ENCODE measurements around the gene ANO3.

Gene ANO3

DNA sequence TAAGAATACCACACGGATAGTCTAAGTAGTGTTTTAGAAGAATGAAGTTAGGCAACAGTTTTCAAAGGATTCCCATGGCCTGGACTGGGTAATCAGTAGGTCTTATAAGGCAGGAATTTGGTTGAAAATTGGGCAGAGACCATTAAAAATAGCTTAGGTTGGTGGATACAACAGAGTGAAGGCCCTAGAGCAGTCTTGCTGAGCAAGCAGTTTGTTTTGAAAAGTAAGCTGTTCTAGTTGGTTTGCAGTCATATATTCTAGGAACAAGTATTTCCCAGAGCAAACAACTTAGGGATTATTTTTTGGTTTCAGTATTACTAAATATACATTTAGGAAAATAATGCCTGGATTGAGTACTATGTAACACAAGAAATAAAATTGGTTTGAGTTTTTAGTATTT, 175.3 kb downstream of the ANO3 start:
- DNase-seq = no peak

DNA sequence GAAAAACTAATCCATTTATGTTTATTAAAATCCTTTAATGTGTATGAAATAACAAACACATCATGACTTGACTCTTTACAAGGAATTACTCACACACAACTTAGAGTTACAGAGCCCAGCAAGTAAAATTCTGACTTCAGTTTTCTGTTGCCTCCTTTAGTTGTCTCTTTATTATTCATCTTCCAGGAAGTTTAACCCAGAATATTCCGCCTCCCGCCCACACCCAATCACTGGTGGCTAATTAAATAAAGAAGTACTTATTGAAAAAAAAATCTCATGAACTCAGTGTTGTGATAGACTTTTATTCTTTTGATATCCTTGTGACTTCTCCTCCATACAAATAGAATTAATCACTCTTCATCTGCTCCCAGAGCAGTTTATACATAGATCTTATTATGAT, 178.2 kb downstream of the ANO3 start:
- no peak for DNase-seq

DNA sequence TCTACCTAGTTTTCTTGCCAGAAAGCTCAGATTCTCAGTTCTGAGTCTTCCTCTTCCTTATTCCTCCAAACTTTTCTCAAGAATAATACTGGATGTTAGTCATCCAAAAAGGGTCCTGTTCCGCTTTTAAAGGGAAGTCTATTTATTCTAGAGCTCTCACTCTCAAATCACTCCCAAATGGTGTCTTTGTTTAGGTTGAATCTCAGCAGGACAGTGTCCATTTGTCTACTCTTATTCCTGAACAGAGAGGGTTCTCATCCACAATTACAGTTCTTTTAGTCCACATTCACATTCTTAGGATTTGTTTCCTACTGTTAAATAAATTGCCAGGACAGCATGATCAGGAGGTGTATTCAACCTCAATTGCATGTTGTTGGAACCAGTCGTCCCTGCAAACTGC, 178.8 kb downstream of the ANO3 start:
- DNase-seq = no peak

DNA sequence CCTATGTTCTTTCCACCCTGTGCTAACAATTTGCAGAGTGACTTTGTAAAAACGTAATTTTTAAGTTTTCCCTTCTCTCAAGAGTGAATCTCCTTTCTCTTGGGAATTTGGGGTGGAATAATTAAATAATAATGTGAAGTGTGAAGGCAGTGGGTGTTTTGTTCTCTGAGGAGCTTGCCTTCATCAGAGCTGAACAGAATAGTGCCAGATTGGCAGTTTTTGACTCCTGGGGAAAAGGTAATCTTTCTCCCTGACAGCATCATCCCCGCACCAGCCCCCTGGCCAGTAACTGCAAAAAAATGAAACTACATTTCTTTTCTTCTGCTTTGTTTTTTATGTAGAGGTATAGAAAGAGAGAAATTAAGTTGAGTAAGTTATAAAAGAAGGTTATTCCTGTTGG, 180.3 kb downstream of the ANO3 start:
- no peak for DNase-seq

DNA sequence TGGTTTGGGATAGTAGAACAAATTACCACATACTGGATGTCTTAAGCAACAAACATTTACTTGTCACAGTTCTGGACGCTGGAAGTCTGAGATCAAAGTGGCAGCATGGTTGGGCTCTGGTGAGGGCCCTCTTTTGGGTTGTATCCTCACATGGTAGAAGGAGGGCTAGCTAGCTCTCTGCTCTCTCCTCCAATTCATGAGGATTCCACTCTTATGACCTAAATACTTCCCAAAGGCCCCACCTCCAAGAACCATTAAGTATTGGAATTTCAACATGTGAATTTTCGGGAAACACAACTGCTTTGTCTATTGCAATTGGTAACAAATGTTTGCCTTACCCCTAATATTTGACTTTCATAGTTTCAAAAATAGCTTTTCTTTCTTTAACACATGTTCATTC, 187.5 kb downstream of the ANO3 start:
- DNase-seq = no peak

DNA sequence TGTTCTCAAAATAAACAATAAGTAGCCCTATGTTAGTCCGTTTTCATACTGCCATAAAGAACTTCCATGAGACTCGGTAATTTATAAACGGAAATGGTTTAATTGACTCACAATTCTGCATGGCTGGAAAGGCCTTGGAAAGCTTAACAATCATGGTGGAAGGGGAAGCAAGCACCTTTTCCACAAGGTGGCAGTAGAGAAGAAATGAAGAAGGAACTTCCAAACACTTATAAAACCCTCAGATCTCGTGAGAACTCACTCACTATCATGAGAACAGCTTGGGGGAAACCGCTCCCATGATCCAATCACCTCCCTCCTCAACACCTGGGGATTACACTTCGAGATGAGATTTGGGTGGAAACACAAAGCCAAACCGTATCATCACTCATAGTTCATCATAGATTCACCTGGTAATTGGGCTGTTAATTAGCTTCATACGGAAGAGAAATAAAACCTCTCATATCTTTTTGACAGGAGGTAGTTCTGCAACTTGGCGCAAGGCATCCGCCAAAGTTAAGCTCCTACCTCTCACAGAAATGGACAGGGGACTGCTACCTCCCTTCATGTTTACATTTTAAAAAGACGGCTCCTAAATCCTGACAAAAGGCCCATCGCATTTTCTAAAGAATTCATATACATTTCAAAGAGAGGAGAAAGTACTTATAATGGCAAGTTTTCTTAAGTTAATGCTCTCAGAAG, 191.1 kb downstream of the ANO3 start:
- DNase-seq = peak in 3 of 4 experiments; percentile 2 to 12 (median 10)

DNA sequence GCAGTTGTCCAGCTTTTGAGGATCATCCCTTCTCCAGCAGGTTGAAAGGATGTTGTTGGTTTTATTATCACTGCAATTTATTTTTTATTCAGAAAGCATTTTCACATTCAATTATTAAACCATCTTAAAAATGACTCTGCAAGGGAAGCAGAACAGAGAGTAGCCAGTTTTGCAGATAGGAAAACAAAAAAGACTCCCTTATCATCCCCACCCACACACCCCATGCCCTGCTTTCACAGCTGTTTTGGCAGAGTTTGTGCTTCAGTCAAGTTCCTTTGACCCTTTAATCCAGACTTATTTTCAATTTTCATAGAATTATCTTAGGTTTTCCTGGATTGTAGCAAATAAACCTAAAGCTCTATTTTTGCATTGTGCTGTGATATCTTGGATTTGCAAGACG, 195.8 kb downstream of the ANO3 start:
- DNase-seq = no peak

DNA sequence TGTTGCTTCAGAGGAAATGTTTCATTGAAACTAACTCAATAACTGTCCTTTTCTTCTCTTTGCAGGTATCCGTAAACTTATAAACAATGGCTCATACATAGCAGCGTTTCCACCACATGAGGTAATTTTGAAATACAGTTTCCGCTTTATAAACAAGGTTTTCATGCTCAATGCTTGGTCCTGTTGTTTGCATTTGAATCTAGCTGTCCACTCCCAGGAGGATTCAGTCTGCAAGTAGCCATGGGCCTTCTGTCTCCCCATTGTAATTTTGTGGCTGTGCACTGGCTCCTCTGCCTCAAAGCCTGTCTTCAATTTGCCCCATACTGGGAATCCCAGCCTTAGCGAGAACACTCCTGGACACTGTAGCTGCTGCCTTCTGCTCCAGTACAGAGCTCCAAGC, 205.4 kb downstream of the ANO3 start:
- no peak for DNase-seq

DNA sequence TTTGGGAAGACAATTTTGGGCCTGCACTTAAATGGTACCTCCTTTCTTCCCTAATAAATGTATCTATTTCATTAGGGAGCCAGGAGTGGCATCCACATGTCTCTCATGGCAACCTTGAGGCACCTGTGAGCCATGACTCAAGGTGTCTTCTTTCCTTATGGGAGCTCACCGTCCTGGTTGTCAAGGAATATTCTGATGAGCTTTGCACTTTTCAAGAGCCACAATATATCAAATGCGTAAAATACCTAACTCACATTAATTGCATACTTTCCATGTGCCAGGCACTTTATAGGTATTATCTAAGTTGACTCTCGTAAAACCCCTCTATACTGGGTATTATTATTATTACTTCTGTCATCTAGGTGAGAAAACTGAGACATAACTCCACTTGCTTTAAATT, 207.6 kb downstream of the ANO3 start:
- no peak for DNase-seq

DNA sequence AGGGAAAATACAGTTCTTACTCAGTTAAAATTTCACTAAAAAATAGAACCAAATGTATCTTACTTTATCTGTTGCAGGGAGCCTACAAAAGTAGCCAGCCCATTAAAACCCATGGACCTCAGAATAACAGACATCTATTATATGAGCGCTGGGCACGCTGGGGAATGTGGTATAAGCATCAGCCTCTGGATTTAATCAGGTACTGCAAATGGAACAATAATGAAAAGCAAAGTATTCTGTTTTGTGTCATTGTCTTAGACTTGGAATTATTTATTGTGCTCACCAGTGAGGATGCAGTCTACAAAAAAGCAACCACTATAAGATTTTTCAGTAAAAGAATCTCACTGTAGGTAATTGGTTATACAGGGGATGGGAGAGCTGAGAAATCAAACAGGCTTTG, 209.9 kb downstream of the ANO3 start:
- no peak for DNase-seq

DNA sequence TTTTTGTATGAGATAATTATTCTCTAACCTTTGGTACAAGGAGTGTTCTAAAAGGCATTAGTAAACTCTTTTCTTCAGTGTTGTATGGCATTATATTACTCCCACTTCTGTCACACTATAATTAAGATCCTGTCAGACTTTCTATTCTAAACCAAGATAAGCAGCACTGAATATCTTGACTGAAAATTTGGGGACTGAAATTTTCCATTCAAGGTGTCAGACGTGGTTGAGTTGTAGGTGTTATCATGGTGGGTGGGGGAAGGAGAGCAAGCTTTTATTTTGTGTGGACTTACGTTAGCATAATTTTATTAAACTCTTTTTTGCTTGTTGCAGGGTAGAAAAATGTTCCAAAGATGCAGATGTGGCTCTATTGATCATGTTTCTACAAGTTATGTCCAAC, 217.2 kb downstream of the ANO3 start:
- DNase-seq = no peak

DNA sequence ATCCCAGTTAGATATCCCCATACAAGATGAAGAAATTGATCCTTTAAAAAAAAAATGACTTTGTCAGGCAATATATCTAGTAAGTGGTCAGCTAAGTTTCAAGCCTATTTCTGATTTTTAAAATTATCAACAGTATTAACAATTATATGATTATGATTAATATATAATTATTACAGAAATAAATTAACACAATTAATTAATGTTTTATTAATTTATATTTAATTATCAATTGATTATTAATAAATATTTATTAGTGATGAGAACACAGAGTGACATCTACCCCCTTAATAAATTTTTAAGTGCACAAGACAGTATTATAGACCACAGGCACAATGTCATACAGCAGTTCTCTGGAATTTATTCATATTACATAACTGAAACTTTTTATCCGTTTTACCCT, 218.1 kb downstream of the ANO3 start:
- no peak for DNase-seq

DNA sequence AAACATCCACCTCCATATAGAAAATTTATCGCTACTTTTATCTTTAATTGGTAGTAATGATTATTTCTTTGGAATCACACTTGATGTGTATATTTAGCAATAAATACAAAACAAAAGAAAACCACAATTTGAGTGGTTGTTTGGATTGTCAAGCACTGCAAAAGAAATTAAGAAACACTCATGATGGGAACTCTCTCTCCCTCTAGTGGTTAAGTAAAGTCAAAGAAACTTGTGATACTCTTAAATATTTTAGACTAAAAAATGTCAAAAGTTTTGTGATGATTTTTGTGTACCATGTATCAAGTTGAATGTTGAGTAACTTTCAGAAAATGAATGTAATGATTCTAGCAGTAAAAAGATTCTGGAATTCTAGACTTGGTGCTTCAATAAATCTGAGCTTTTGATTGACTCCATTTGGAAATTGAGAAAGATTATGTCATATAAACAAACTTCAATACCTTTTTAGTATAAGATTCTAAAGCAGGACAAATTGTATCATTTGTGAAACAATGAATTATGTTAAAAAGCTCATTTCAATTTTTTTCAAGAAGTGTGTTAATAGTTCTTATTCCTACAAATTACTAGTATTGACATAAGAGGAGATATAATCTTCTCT, 219.4 kb downstream of the ANO3 start:
- no peak for DNase-seq

DNA sequence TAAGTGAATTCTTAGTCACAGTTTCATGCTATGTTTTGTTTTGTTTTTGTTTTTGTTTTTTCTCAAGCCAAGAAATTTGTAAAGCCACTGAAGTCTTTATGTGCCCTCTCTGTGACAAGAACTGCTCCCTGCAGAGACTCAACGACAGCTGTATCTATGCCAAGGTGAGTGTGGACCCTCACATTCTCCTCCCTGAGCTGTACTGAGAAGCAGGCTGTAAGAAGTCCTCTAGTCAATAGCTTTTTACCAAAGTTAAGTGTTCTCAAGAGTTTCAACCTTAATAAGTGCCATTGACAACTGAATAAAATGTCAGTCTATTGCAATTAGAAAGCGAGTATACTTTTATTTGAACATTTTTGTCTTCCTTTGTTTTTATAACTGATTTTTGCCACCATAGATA, 221.3 kb downstream of the ANO3 start:
- DNase-seq = no peak

DNA sequence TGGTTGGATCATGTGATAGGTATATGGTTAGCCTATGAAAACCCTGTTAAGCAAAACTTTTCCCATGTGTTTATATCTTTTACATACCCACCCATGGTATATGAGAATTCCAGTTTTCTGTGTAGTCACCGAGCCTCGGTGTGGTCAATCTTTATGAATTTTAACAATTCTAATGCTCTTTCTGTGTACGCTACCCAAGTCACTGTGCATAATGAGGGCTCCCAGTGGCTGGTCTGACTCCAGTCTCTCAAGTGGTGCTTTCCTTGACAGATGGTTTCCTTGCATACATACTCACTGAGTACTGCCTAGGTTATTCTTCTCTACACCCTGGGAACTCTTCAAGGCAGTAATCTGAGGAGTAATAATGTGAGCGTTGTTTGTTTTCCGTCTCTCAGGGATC, 222.5 kb downstream of the ANO3 start:
- DNase-seq = no peak

DNA sequence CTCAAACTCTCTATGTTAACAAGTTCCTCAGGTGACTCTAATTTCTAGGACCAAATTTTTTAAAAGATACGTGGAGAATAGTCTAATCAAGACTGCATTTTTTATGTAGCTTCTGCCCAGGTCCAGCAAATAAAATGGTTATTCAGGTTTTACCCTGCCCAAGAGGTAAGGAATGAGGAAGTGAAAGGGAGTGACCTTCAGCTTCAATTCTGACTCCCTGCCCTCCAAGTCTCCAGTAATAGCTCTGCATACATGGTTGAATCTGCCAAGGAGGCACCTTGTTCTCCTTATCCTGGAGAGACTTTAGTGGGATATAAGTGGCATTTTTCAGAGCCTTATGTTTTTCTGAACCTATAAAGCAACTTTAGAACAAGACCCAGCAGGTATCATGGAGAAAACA, 224.7 kb downstream of the ANO3 start:
- DNase-seq = no peak

DNA sequence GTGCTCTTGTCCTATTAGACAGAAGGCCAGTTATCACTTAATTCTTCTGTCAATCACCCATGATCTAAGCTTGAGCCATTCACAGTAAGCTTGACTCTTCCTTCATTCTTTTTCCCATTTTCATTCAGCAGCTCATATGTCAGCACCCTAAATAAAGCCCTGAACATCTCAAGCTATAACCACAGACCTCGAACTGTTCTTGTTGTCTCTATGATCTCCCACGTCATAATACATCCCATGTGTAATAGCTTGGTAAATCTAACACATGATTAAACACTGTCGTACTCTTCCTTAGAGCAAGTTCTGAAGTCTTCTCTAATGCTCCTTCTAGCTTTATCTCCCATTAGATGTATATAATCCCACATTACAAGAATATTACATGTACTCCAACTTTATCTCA, 225.7 kb downstream of the ANO3 start:
- no peak for DNase-seq

DNA sequence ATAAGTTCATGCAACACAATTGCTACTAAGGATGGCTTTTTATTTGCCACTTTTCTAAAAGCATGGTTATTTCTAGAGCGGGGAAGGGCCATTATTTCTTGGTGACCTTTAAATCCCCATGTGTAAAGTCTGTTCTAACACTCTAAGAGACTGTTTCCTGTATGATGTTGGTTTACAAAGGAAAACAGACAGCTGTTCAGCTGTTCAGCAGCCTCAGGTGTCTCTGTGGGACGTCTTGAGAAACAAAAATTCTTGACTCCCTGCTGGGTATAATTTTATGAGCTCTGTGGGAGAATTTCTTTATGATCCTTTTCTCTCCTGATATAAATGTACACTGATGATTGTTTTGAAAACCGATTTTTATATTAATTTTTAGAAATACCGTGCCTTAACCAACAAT, 226.3 kb downstream of the ANO3 start:
- no peak for DNase-seq

DNA sequence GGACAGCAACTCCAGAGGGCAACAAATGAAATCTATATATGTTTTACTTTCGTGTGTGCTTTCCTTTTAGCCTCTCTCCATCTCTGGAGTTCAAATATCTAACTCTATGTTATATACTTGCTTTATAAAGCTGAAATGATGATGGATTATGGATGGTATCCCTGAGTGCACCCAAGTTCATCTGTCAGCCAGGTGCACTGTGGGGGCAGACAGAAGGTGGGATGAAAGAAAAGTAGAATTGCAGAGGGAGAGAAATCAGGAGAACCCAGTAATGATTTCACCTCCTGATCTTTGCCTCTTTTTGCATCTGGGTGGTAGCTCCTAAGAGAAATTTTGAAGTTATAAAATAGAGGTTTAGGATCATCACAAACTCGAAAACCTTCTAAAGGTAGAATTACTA, 237.7 kb downstream of the ANO3 start:
- DNase-seq = no peak

DNA sequence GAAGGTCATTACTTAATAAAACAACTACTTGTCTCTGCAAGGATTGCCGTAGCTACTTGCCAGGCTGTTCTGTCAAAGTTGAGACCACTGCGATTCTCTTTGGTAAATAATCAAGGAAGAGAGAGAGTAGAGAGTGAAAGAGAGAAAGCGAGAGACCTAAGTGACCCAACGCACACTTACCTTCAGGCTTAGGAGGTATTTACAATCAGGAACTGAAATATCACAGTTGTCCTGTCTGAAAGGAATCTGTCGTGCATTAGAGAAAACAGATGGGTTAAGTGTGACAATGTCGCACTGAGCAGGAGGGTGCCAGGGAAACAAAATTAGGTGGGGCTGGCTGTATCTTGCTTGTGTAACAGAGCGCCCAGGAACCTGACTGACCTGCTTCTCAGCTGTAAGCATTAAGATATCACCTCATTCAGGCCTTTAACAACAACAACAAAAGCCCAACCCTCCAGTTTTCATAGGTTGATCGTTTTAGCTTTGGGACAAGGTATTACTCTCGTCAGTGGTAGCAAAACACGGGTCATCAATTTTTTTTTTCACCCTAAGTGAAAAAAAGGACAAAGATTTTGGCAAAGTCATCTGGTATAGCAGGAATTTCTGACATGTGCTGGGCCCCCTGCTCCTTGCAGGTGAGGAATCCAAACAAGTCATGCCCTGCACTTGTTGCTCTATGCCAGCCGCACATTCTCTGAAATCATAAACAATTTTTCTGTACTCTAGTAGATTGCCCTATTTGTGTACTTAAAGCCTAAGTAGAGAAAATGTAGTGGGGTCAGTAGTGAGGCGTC, 240.1 kb downstream of the ANO3 start, which contains the start of gene MUC15:
Gene MUC15, minus strand, starts transcription at position 403 of the 794 bp plus-strand sequence. CDS start 5,169 bp downstream, outside the sequence.
- no peak for DNase-seq

DNA sequence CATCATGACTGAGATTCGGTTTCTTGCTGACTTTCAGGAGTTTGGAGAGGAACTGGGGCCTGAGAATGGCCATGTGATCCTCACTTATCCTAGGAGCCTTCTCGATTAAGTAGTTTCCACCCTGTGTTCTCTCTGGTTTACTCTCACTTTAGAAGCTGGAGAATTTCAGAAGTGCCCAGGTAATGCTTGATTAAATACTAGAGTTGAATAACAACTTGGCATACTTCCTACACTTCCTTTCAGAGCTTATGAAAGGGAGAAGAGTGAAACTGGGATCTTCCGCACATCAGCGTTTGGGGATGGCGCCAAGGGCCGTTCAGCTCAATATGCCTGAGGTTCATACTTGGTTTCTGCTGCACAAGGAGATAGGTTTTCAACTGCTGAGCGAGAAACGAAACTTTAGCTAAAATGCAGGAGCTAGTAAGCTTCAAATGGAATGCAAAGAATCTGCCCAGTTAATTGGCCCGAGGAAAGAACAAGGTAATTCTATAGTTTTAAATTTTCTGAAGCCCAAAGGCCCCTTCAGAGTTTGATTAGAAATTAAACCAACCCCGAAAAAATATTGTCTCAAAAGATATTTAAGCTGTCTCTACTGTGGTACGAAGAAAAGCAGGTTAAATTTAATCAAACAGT, 241.0 kb downstream of the ANO3 start:
- no peak for DNase-seq

DNA sequence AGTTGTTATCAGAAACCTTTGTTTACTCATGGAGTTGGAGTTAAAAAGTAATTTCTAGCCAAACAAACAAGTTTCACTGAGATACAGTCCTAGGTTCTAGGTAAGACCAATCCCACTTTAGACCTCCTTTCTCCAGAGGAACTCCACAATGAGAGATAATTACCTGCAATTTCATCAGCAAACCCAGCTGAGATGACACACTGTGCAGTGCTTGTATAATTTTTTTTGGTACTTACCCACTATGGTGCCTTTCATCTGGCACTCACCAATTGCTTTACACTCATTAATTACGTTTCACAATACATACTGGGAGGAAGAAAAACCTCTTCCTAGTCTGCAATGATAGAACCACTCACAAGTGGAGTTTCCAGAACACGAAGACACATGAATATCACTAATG, 242.0 kb downstream of the ANO3 start:
- DNase-seq = no peak

DNA sequence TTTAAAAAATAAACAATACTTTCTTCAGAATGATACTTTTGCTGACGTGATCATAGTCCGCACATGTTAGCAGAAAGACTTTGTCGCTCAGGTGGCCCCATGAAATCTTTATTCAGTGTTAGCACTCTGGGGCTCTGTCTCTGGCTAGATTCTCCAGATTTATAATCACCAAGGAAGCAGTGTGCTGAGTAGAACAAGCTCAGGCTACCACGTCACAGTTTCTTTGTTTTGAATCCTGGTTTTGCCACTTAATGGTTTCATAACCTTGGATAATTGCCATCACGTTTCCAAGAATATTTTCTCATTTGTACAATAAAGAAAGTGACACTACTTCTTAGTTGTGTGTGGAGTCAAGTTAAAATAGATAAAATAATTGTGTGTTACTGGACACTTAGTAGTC, 244.0 kb downstream of the ANO3 start:
- DNase-seq = no peak
